ENCODE results near the gene MYRF. TPM values are rescaled to one million over a fixed set of nuclear protein-coding genes. Genes with fewer than 3 reads are reported as not detected.

The MYRF gene
- total and polyA plus RNA-seq, 2 donors from 2014 or later, result 6.0 to 36.3 TPM

DNA sequence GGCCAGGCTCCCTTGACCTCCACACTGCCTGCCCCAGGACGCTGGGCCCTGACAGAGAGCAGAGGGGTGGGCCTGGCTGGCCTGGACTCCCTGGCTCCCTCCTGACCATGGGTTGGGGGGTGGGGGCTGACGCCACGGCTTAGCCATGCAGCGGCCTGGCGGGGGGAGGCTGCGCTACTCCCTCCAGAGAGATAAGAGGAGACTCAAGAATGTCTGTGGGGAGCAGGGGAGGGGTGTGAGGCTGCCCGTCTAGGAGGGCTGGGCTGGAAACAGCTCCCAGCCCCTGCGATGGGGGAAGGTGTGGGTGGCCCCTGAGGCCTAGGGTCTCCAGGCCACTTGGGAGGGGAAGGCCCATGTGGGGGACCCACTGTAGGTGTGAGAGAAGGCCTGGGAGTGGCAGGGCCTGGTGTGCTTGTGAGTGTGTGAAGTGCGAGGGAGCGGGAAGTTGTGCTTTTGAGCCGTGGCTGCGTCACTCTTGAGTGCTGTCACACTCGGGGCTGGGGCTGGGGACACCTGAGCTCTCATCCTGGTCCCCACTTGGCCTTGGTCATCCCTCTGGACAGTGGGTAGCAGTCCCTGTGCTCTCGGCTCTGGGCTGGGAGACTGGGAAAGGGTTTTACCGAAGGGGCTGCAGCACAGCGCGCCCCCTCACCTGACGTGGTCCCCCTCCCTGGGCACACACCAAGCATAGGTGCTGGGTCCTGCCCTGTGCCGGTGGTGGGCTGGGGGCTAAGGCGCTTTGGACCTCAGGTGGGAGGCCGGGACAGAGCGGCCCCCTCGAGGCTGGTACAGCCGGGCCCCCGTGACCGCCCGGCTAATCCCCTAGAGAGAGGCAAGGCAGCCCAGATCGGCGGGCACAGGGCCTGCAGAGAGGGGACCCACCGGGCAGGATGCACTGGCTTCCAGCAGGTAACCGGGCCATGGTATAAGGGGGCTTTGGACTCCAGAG is 2.4 kb downstream of the MYRF start:
- Histone ChIP-seq H3K9ac (ENCODE audit: low read length in 3 of 3) (no peak overlapping the region), H3K36me3 (ENCODE audit: control insufficient read depth in 2 of 3, insufficient read depth in 3 of 3, low read length in 3 of 3) (no peaks in the 10 kb centered on the region), H3K4me3 (ENCODE audit: low read length in 3 of 3) (no peak overlapping the region), H3K27ac (ENCODE audit: low read depth in 2 of 2, low read length in 2 of 2) (peak overlapping the region in 1 of 2 donors; percentile 53), H3K27me3 (ENCODE audit: control insufficient read depth, insufficient read depth, low read length) (no peaks in the 10 kb centered on the region), H3K9me3 (ENCODE audit: control insufficient read depth in 2 of 3, insufficient read depth in 1 of 3, low read length in 3 of 3) (no peaks in the 10 kb centered on the region), H3K4me1 (ENCODE audit: control insufficient read depth in 2 of 3, insufficient read depth in 2 of 3, low read depth in 1 of 3, low read length in 3 of 3) (peaks cover 0 to 23% (median 0%) of the 10 kb centered on the region in 3 donors)
- no peak for TF ChIP-seq CTCF (IDR thresholded peaks at IDR 0.05; ENCODE audit: borderline replicate concordance, extremely low read depth, insufficient read depth)
- DNase-seq (peak in 1 of 5 donors; percentile 57), FAIRE-seq (no peak)
- intact Hi-C loops (cut with DNase I), result no loop called here

- H3K4me3 ChIP-seq (ENCODE audit: low read length in 3 of 3), result peak overlapping the region in 1 of 3 donors; percentile 49
- H3K27ac ChIP-seq (ENCODE audit: low read depth in 2 of 2, low read length in 2 of 2), result peak overlapping the region; percentile 57 to 75
- DNase-seq (no peak), FAIRE-seq (no peak)
- peaks cover 0 to 23% (median 0%) of the 10 kb centered on the region in 3 donors for H3K4me1 ChIP-seq (ENCODE audit: control insufficient read depth in 2 of 3, insufficient read depth in 2 of 3, low read depth in 1 of 3, low read length in 3 of 3)
- no peaks in the 10 kb centered on the region for H3K27me3 ChIP-seq (ENCODE audit: control insufficient read depth, insufficient read depth, low read length)
- H3K9me3 ChIP-seq (ENCODE audit: control insufficient read depth in 2 of 3, insufficient read depth in 1 of 3, low read length in 3 of 3), result no peaks in the 10 kb centered on the region
- no peak for TF ChIP-seq CTCF (IDR thresholded peaks at IDR 0.05; ENCODE audit: borderline replicate concordance, extremely low read depth, insufficient read depth)
- no peaks in the 10 kb centered on the region for H3K36me3 ChIP-seq (ENCODE audit: control insufficient read depth in 2 of 3, insufficient read depth in 3 of 3, low read length in 3 of 3)
- intact Hi-C loops (cut with DNase I), result no loop called here
- peak overlapping the region in 1 of 3 donors; percentile 46 for H3K9ac ChIP-seq (ENCODE audit: low read length in 3 of 3)
These were observed 3.7 kb downstream of the MYRF start for GRCh38 chr11:61756147-61756451.

GRCh38 chr11:61756452-61757212 is 4.2 kb downstream of the MYRF start:
- no peaks in the 10 kb centered on the region for H3K9me3 ChIP-seq (ENCODE audit: control insufficient read depth in 2 of 3, insufficient read depth in 1 of 3, low read length in 3 of 3)
- peak overlapping the region; percentile 74 to 75 for H3K27ac ChIP-seq (ENCODE audit: low read depth in 2 of 2, low read length in 2 of 2)
- intact Hi-C loops (cut with DNase I), result no loop called here
- H3K36me3 ChIP-seq (ENCODE audit: control insufficient read depth in 2 of 3, insufficient read depth in 3 of 3, low read length in 3 of 3), result no peaks in the 10 kb centered on the region
- DNase-seq (peak in 3 of 5 donors; percentile 54 to 70 (median 64)), FAIRE-seq (no peak)
- peak overlapping the region in 1 of 3 donors; percentile 46 for H3K9ac ChIP-seq (ENCODE audit: low read length in 3 of 3)
- H3K27me3 ChIP-seq (ENCODE audit: control insufficient read depth, insufficient read depth, low read length), result no peaks in the 10 kb centered on the region
- H3K4me3 ChIP-seq (ENCODE audit: low read length in 3 of 3), result peak overlapping the region in 2 of 3 donors; percentile 25 to 49
- TF ChIP-seq CTCF (IDR thresholded peaks at IDR 0.05; ENCODE audit: borderline replicate concordance, extremely low read depth, insufficient read depth), result no peak
- peaks cover 0 to 23% (median 0%) of the 10 kb centered on the region in 3 donors for H3K4me1 ChIP-seq (ENCODE audit: control insufficient read depth in 2 of 3, insufficient read depth in 2 of 3, low read depth in 1 of 3, low read length in 3 of 3)
